ENCODE data around the gene NACA.

Gene NACA

DNA sequence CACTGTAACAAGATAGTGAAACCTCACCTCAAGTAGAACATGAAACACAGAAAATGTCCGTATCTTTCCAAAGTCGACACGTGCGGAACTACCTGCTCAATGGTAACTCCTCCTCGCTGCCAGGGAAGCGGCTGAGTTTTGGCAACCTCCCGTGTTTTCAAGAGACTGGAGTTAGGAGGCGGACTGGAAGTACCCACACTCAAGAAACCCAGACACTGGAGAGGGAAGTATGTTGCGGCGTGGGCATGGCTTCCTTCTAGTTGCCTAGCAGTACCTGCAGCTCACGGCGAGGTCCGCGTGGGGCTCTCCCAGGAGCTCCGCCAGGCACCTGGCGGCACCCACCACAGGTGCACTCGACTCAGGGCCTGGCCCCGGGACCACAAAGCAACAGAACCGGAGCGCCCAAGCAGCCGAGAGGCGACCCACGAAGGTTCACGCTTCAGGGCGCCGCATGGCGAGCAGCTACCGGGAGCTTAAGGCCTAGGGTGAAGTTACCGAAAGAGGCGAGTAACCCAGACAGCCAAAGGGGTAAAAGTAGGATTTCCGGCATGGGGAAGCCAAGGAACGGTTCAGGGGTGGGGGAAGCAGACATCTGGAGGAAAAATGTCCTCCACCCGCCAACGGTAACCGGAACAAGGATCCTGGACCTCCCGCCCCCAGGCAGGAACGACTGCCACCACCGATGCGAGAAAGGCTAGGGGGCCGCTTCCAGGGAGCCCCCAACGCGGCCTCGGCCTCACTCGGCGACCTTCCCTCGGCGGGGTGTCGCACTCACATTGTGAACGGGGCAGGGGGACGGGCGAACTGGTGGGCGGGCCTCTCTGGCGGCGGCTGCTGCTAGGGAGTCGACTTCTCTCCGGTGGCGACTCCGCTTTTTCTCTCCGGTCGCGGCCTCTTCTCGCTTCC lies 37.6 kb downstream of the NACA start:
- DNase-seq: peak; percentile 49

DNA sequence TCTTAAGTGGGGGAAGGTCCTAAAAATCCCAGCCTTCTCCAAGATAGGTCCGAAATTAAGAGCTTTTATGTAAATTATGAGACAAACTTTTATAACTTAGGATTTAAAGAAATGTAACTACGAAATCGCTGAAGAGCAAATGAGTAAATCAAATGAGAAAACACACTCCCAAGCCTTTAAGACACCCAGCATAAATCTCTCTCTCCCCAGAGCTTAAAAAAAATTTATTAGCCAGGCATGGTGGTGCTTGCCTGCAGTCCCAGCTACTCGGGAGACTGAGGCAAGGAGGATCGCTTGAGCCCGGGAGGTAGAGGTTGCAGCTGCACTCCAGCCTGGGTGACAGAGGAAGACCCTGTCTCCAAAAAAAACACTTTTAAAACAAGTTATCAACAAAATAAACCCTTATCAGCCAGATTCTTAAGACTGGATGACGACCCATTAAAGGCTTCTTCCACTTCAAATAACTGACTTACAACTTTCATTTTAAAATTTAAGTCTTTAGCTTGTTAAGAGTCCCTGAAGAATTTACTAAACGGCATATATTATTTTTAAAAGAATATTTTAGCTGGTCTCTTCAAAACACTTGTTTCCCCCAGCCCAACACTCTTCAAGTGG lies 40.2 kb downstream of the NACA start:
- no peak for DNase-seq

DNA sequence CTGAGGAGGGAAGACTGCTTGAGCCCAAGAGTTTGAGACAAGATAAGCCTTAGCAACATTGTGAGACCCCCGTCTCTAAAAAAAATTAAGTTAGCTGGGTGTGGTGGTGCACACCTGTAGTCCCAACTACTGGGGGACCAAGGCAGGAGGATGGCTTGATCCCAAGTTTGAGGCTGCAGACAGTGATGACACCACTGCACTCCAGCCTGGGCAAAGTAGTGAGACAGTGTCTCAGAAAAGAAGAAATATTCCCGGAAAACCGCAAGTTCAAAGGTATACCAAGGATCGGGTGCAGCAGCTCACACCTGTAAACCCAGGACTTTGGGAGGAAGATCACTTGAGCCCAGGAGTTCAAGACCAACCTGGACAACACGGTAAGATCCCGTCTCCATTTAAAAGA lies 42.8 kb downstream of the NACA start:
- no peak for DNase-seq

GRCh38 chr12:56679883-56680575 lies 45.1 kb downstream of the NACA start:
- DNase-seq: no peak

DNA sequence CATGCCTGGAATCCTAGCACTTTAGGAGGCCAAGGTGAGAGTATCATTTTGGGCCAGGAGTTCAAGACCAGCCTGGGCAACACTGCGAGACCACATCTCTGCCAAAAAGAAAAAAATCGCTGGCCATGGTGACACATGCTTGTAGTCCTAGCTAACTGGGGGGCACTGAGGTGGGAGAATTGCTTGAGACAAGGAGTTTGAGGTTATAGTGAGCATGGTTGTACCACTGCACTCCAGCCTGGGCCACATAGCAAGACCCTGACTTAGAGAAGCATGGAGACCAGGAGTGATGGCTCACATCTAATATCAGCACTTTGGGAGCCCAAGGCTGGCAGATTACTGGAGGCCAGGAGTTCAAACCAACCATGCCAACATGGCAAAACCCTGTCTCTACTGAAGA lies 46.2 kb downstream of the NACA start:
- DNase-seq: no peak

- DNase-seq: no peak
Measured at GRCh38 chr12:56677680-56678079, 47.4 kb downstream of the NACA start.

GRCh38 chr12:56676851-56677580 lies 48.1 kb downstream of the NACA start:
- no peak for DNase-seq

- DNase-seq: no peak
Measured at GRCh38 chr12:56671608-56672007, 53.5 kb downstream of the NACA start.

- no peak for DNase-seq
Measured at GRCh38 chr12:56670836-56671235, 54.3 kb downstream of the NACA start.

DNA sequence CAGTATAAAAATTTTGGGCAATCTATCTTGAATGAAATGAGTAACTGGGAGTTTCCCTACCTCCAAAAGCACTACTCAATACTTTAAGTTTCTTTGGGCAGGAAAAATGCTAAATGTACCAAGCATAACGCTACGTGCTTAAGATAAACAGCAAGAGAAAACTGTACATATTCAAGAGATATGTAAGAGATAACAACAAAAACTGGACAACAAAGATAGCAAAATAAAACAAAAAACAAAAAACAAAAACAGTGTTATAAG lies 57.0 kb downstream of the NACA start:
- DNase-seq: no peak

Measured in NCI-H2029 treated with DMSO at 0.1 percent for 48 hours (cell line).